Lower leg skin (tissue), 4 donors: ENCODE measurements around the gene SNRPD2. TPM values are rescaled to one million over a fixed set of nuclear protein-coding genes. Genes with fewer than 3 reads are reported as not detected.

Experiments
- DNase-seq, 2 donors: peaks; one replicate each; pipeline ENCODE4 v3.0.0-alpha.2; 2019; ENCODE audit warnings: low spot score in 2 of 2
- H3K4me3 ChIP-seq: fragments of 200-600 bp; sonication (generic); 2 replicates; pipeline ENCODE4 v1.5.1; 2017; ENCODE audit warnings: mild to moderate bottlenecking, low read depth; ENCODE audit not compliant: poor library complexity, severe bottlenecking
- POLR2A ChIP-seq, 2 donors: fragments of 450-650 bp; IDR thresholded peaks; one replicate each; pipeline ENCODE4 v1.6.1; 2016 to 2017; ENCODE audit warnings: antibody characterized with exemption in 2 of 2, mild to moderate bottlenecking in 1 of 2, moderate library complexity in 1 of 2
- WGBS, 2 donors: methylation state at CpG; one replicate each; pipeline ENCODE4 v1.1.5; 2018; 5-methylcytosine and 5-hydroxymethylcytosine counted together
- intact Hi-C: fragments of 100-400 bp; cut with DNase I; formaldehyde crosslinking; loops from one replicate; pipeline ENCODE4 v1.15.0; 2023; ENCODE audit warnings: low total_unique reads
- total RNA-seq, 4 donors: library from RNA; depleted of rRNA; stranded (reverse); fragments of >200 nt; gene quantifications; one replicate each; pipeline ENCODE4 v1.1.0, GENCODE V29; 2016
- TF ChIP-seq, protein P1 (sequence below), 3 donors: fragments of 450-650 bp; IDR thresholded peaks; one replicate each; pipeline ENCODE4 v1.5.1; 2016; ENCODE audit warnings: antibody characterized with exemption in 3 of 3, mild to moderate bottlenecking in 3 of 3, moderate library complexity in 2 of 3

The SNRPD2 gene
- total RNA-seq, result 100 to 1,000 TPM; 144 to 223 (median 161) TPM

DNA sequence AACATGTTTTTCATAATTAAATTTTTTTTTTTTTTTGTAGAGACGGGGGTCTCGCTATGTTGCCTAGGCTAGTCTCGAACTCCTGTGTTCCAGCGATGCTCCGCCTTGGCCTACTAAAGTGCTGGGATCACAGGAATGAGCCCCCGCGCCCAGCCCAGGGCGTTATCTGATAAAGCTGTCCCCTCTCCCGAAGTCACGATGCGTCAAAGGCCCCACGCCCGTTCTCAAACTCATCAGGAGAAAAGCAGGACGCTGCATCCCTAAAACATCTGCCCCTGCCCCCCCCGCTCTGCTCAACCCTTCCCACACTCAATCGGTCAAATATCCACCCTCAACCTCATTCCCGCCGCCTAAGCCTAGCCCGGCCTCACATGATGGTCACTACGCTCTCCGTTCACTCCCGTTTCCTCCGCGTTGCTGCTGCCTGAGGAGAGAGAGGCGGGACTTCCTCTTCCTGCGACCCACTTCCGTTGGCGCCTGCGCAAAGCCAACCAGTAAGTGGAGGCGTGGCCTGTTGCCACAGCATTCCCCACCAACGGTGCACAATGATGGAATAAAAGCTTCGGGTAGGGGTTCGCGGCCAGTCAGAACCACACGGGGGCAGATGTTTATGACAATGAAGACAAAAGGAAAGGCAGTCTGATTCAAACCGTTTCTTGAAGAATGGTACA lies at the start of gene SNRPD2:
SNRPD2 (minus strand) TSS at position 438 of the 671 bp plus-strand sequence; CDS start at position 373, 65 bp downstream.
- DNase-seq, result peak; percentile 92 to 98
- 0 to 1% methylated on average over 36 of the region's 36 CpGs for WGBS, 2 donors
- peak within 1 kb of the TSS; percentile 62 for H3K4me3 ChIP-seq
- intact Hi-C loops, result no loop called here
- peak in 1 of 2 donors; percentile 78 for TF ChIP-seq POLR2A (IDR thresholded peaks at IDR 0.05)
- TF ChIP-seq, protein P1, sequence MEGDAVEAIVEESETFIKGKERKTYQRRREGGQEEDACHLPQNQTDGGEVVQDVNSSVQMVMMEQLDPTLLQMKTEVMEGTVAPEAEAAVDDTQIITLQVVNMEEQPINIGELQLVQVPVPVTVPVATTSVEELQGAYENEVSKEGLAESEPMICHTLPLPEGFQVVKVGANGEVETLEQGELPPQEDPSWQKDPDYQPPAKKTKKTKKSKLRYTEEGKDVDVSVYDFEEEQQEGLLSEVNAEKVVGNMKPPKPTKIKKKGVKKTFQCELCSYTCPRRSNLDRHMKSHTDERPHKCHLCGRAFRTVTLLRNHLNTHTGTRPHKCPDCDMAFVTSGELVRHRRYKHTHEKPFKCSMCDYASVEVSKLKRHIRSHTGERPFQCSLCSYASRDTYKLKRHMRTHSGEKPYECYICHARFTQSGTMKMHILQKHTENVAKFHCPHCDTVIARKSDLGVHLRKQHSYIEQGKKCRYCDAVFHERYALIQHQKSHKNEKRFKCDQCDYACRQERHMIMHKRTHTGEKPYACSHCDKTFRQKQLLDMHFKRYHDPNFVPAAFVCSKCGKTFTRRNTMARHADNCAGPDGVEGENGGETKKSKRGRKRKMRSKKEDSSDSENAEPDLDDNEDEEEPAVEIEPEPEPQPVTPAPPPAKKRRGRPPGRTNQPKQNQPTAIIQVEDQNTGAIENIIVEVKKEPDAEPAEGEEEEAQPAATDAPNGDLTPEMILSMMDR (IDR thresholded peaks at IDR 0.05), result no peak

DNA sequence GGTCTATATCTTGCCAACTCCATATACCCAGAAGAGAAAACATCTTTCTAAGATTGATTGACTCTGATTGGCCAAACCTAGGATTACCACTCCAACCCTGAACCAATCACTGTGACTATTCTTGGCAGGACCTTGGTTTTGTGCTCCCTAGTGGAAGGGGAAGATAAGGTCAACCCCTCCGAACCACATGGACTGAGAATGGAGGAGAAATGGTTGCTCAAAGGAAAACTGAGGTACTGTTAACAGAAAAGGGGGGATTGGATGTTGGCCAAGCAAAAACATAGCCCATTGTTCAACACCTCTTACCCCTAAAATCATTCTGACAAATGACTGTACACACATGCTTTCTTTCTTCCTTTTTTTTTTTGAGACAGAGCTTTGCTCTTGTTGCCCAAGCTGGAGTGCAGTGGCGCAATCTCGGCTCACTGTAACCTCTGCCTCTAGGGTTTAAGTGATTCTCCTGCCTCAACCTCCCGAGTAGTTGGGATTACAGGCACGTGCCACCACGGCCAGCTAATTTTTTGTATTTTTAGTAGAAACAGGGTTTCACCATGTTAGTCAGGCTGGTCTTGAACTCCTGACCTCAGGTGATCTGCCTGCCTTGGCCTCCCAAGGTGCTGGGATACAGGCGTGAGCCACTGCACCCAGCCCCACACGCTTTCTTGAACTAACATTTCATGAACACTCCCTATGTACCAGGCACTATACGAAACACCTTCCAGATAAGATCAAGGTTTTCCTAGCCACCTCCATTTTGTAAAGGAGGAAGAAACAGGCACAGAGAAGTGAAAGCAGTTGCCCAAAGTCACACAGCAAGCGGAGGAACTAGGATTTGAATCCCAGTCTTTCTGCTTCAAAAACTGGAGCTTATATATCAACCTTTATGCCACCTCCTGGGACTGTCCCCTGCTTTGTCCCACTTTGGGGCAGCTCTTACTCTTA lies 48.0 kb upstream of the SNRPD2 start:
- no peak for TF ChIP-seq POLR2A (IDR thresholded peaks at IDR 0.05)
- TF ChIP-seq, protein P1 (IDR thresholded peaks at IDR 0.05), result no peak
- DNase-seq, result no peak
- 86 to 89% methylated on average over 10 of the region's 10 CpGs for WGBS, 2 donors
- intact Hi-C loops, result no loop called here
- no peak overlapping the region for H3K4me3 ChIP-seq

DNA sequence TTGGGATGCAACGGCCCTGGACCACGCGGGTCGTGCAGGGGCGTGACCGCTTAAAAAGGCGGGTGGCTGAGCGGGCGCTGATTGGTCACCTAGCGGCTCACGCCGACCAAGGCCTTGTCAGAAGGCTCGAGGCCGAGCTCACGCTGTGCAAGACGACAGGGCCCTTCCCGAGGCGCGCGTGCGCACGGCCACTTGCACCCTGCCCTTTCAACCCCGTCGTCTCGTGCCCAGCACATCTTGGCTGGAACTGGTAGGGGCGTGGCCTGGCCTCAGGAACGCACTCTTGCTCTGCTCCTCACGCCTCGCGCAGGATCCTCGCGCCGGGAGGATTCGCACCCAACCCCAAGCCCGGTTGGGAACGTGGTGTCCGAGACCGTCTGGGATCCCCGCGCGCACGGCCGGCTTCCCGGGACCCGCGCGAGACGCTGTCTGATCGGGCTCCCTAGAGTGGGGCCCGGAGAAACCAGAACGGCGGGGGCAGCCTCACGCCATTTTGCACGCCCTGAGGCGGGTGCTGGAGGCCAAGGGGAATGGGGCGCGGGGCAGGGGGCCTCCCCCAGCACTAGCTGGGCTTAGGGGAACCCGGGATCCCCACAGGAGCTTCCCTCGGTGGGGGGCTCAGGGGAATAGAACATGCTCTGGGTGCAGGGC lies 41.5 kb upstream of the SNRPD2 start, which contains the start of gene MEIOSIN:
MEIOSIN (plus strand) TSS at position 280 of the 651 bp plus-strand sequence. CDS start 1,938 bp downstream, outside the sequence.
- intact Hi-C loops, result no loop called here
- 92% methylated on average over 44 to 59 of the region's 59 CpGs for WGBS, 2 donors
- H3K4me3 ChIP-seq, result no peak within 1 kb of the TSS
- no peak for TF ChIP-seq POLR2A (IDR thresholded peaks at IDR 0.05)
- TF ChIP-seq, protein P1 (IDR thresholded peaks at IDR 0.05), result no peak
- no peak for DNase-seq

DNA sequence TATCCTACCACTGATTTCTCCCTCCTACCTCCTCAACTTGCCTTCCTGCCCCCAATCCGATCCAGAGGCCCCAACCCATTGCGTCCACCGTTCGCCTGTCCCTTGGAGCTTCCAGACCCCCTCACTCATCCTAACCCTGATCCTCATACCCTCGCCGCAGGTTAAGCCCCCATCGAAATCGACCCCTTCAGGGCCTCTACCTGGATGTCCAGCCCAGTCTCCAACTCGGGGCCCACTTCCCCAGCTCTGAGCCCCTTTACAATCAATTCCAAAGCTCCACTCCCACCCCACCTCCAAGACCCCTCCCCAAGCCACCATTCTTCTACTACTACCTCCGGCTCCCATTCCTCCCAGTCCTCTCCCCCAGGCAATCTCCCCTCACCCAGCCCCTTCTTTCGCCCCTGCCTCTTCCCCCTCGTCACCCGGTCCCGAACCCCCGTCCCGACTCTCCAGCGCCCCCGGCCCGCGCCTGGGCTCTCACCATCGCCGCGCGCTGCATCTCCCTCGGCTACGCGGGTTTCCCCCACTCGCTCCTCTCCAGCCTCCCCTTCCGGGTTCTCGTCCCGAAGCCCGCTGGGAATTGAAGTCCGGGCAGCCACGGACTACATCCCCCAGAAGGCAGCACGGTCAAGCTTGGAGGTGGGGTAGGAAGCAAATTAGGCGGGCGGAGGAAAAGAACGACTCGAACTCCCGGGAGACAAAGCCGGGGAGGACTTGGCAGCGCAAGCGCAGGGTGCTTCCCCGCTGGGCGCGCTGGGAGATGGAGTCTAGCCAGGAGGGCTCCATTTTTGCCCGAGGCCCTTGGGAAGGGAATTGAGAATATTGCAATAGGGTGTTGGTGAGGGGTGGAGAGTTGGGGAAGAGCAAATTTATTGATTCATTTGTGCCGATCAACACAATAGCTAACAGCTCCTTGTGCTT lies 38.9 kb upstream of the SNRPD2 start, which contains the start of gene FBXO46:
FBXO46 (minus strand) TSS at position 529 of the 921 bp plus-strand sequence. CDS start 17,401 bp downstream, outside the sequence.
- intact Hi-C loops, result no loop called here
- peak; percentile 96 to 99 for DNase-seq
- peak within 1 kb of the TSS; percentile 86 for H3K4me3 ChIP-seq
- 0 to 1% methylated on average over 48 of the region's 48 CpGs for WGBS, 2 donors
- peak in 1 of 2 donors; percentile 48 for TF ChIP-seq POLR2A (IDR thresholded peaks at IDR 0.05)
- TF ChIP-seq, protein P1 (IDR thresholded peaks at IDR 0.05), result no peak
